Activated CD8-positive, alpha-beta memory T cell treated with anti-CD3 and anti-CD28 coated beads for 24 hours (primary cell): ENCODE results near the gene PDE7B.

Experiments
- DNase-seq: peaks from one replicate; pipeline ENCODE4 v3.0.0-alpha.2; 2020

The PDE7B gene

DNA sequence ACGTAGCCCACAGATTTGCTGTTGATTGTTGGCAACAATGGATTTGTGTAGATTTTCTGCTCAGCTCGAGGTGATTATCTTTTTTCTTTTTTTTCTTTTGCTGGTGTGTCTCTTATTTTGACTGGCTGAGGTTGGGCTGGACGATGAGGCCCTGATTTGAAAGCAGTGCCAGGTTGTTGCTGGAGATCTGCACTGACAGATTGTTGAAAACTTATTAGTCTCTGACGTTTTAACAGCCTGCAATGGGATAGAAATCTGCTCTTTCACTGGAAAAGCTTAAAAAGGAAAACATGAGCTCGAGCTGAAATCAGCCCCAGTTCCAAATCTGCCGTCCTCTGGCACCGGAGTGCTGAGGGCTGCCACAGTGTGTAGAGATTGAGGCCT lies 87.7 kb downstream of the PDE7B start:
- DNase-seq: no peak

DNA sequence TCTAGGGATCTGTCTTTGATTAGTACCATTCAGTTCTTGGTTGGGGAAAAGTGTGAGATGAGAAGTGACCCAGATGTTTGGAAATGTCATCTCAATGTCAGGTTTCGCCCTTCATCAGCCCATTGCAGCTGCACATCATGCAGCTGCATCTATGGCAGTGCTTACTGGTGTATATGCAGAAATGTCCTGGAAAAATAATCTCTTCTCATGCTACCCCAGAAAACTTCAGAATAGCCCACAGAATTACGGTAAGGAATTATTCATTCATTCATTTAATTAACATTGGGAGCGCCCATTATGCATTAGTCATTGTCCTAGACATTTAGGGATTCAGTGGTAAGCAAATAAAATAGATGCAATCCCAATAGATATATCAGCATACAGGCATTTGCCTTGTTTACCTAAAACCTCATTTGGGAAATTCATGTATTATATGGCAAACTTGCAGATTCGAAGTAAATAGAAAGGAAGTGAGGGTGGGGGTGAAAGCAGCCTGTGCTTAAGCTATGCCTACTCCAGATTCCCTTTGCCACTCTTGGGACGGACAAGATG lies 89.2 kb downstream of the PDE7B start:
- DNase-seq: no peak

DNA sequence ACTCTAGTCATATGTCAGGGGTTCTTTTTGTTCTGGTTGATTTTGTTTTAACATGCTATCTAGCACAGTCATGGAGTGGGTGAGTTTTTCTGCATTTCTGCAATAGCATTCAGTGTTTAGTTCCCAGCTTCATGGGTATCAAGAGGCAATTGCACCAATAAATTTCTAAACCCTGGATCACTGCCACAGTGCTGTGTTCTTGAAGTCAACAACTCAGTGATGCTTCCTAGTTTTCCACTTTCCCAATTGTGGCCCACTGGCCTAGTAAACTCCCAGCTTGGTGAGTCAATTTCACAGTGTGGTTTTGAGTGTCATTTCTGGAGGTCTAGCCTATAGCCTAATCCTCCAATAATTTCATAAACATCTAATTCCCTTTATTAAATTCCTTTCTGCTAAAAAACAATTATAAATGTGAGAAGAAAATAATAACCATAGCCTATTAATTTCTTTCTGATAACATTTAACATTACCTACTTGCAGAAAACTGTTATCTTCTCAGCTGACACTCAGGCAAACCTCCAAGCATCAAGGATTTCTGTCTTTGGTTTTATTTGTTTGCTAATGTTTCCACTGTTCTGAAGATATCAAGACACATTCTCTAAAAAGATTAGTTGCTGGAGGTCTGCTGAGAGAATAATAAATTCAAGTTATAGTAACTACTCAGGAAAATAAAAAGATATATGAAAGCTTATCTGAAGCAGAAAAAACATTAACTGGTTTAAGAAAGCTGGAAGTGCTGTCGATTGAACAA lies 89.9 kb downstream of the PDE7B start:
- DNase-seq: no peak

DNA sequence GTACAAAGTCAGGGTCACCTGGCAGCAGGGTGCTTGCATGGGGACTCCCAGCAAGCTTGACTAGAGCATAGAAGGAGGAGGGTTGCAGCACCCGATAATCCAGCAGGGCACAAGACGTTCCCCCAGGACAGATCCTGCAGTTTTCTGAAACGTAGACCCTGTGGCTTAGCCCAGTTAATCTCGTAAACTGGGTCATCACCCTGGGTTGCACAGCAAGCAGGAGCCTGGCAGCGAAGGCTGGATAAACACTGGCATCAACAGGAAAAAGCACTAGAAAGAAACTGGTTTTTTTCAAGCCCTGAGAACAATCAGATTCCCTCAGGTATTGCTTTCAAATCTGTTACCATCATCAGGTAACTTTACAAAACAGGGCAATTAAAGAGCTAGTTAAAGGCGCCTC lies 92.6 kb downstream of the PDE7B start:
- DNase-seq: no peak

DNA sequence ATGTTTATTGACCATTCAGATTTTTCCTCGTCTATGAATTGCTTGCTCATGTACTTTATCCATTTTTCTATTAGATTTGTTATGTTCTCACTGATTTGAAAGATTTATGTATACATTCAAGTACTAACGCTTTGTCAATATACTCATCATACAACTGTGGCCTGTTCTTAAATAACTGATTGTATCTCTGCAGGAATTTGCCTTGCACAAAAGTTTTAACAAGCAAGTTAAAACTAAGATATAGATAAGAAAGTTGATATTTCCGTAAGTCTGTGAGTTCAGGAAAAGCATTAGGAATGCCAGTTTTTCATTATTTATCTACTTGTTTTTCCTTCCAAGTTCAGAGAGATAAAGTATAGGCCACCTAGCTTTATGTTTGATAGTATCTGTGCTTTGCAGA lies 95.2 kb downstream of the PDE7B start:
- no peak for DNase-seq

DNA sequence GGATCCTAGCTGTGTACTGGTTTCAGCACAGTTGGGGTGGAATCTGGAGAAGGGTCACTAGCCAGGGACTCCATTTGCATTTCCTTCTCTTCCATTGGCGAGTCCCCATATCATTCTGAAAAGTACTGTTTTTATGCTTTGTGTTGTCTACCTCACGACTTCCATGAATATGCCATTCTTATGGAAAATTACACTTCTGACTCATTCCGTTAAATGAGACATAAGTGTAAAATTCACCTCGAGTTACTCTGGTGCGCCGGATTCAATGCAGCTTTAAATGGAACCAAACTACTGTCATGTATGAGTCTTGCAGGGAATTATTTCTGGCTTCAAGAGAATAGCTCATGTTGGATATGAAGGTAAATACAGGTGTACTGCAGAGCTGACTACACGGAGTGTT lies 99.2 kb downstream of the PDE7B start:
- no peak for DNase-seq

DNA sequence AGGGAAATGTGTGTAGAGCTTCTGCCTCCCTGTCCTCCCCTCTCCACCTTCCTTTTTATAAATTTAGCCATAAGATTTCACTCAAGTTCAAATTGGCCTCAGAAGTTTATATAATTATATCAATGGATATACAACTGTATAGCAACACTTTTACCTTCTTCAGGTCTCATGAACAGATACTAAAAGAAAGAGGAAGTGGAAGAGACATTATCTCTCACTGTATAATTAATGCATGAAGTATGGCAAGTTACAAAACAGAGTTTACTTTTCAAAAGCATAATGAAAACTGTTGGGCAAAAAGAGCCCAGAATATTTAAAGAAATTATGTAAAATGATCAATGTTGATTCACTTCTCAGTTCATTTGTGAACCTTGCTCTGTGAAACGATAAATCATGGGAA lies 99.7 kb downstream of the PDE7B start:
- DNase-seq: no peak

DNA sequence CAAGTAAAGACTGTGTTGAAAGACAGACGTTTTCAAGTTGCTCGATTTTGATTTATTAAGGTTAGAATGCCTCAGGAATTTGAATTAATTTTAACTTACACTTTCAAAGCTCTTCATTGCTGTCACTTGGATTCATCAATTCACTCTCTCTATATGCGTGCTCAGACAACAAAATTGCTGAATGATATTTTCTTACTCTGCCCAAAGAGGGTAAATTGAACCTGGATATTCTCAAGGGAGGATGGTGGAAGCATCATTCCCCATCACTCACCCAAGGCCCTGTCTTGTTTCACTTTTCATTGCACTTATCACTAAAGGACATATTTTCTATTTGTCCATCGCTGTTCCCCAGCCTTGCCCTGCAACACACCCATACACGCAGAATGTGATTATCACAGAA lies 102.3 kb downstream of the PDE7B start:
- DNase-seq: no peak

DNA sequence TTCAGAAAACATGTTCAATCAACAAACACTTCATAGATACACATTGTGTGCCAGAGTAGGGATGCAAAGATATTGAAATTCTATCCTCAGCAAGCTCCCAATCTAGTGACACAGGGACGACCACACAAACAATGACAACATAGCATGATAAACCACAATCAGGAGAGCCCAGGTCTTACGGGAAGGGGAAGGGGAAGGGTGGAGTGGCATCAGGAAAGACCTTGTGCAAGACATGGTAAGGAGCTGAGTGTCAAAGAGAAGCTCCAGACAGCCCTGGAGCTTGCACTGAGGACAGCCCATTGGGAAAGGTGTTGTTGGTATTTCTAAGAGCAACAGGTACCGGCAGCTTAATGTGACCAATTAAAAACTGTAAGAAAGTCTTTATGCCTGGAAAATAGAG lies 103.6 kb downstream of the PDE7B start:
- no peak for DNase-seq

DNA sequence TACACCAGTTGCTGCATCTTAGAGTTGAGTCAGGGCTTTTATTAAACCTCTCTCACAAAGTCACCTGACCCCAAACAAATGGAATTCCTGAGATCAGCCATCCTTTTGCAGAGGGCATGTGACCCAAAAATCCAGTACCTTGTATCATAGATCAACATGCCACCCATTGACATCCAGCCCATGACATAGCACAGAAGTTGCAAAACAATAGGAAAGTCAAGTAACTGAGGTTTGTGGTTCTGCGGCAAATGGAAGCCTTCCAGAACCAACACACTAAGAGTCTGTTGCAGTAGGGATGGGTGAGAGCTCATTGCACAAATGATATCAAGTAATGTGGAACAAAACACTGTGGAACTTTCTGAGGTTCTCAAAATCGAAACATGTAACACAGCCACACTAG lies 111.2 kb downstream of the PDE7B start:
- no peak for DNase-seq

DNA sequence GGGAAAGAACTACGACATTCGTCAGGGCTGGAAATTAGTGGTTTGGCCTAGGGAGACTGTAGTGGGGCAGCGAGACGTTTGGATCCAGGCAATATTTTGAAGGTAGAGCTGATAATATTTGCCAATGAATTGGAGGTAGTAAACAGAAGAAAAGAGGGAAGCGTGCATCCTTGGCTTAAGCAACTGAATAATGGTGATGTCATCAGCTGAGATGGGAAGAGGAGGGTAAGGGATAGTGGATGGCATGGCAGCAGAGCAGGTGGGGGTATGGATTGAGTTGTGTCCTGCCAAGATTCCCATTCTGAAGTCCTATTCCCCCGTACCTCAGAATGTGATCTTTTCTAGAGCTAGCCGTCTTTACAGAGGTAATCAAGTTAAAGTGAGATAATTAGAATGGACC lies 119.2 kb downstream of the PDE7B start:
- DNase-seq: no peak

DNA sequence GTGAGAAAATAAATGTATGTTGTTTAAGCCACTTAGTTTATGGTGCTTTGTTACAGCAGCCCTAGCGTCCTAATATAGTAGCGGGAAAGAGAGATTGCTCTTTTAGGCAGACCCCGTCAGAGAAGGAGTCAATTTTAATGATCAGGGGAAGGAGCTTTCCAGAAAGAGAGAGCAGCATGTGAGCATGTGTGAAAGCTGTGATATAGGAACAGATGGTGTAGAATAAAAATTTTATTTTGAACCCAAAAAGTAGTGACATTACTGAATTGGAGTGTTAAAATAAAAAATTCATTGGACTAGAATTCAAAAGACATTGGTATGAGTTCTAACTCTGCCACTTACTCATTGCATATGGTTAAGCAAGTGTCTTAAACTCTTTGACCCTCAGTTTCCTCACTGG lies 119.8 kb downstream of the PDE7B start:
- no peak for DNase-seq

DNA sequence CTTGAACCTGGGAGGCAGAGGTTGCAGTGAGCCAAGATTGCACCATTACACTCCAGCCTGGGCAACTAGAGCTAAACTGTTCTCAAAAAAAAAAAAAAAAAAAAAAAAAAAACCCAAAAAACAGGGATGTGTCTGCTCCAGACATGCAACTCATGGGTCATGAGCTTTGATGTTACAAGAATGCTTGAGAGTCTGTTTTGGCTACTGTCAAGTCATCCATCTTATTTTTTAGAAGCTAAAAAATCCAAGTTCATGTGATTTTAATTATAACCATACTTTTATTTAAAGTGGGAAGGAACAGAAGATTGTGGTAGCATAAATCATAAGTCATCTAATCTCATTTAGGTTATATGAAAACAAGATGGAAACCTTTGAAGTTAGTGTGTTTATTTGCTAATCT lies 120.6 kb downstream of the PDE7B start:
- DNase-seq: no peak

DNA sequence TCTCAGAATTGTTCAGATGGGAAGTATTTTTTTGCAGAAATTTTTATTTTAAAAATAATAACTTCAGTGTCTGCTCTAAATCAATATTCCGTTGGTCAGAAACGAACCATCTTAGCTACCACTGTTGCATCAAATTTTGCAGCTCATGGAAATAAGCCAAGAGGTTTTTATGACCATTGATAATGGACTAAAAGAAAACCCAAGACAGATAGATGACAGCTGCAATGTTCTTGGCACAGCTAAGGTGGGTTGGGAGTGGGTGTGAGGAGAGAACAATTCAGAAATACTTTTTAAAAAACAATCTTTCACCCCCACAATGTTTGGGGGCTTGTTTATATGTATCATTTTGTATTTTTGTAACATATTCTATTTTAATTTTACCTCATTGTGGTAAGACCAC lies 121.1 kb downstream of the PDE7B start:
- no peak for DNase-seq

DNA sequence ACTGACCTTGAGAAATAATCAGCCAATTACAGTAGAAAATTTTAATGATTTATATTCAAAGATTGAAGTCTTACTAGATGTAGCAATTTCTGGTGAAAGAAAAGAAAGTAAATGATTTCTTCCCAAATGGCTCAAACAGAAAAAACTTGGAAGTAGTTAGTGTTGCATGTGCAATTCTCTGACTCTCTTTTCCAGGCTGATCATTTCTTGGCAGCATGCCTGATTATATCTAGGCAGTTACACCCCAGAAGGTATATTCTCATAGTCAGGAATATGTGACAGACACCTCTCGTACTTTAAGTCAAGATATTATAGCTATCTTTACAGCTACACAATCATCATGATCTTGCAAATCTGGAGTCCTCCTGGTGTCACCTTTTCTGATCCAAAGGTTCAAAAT lies 122.9 kb downstream of the PDE7B start:
- DNase-seq: no peak

DNA sequence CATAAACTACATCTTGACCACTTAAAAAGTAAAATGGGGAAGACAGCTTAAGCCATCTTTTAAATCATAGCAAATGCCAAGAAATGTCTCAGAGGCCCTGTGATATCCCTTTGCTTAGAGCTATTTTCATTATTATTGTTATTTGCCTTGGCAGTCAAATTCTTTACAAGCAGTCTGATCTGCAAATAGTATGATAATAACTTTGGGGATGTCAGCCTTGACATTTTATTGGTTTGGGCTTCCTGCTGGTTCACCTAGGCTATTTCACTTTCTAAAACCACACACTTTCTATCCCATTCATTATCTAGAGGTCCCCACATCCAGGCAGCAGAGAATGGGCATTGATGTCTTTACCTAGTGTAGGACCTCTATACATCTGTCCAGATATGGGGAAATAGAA lies 125.1 kb downstream of the PDE7B start:
- DNase-seq: no peak

DNA sequence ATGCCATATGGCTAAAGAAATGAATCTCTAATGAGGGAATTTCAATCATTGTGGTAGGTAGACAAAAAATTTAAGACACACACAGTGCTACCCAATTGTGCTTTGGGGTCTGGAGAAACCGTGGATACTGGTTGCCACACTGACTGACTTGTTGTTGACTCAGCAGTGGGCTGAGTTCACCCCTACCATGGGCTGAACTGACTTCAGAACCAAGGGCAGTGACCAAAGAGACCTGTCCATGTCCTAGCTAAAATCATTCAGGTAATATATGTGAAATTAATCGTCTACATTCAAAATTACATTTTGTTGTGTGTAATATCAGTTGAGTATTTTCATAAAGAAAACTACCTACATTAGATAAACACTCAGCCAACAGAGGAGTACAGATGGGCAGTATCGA lies 131.6 kb downstream of the PDE7B start:
- no peak for DNase-seq

DNA sequence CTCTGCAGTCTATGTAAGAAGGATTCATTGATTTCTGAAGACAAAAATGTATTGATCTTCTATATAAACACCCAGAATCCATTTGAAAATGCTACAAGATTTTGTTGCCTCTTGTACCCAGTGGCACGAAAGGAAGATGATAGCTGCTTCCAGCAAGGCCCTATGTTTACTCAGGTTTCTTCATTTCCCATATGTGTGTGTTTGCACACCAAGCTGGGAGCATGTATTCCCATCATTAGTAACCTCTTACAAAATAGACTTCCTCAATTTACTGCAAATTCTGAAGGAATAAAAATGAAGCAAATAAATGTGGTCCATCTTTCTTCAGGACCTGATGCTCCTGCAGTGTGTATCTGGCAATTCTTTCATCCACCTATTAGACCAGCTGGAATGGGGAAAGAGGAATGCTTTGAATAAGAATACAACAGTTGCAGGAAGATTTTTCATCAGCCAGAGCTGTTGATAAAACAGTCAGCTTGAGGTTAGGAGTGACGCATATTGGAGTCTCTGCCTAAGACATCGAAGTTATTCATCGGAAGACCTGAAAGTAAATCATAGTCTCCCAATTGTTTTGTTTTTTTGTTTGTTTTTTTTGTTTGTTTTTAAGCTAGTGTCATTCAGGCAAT lies 132.3 kb downstream of the PDE7B start:
- no peak for DNase-seq

DNA sequence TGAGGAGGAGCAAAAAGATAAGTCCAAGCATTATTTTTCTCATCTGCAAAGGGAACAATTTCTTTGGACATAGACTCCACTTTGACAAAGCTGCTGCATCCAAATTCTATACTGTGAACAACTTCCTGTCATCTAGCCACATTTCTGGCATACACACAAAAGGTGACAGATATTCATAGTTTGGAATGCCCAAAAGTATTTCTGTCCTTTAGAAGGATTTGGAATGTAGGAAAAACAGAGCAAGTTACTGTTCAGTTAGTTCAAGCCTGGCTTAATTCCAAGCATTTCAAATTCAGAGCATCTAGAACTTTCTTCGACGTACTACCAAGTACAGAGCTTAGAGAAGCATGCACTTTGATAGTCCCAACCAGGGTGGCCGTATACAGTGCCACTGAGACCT lies 134.0 kb downstream of the PDE7B start:
- DNase-seq: no peak

DNA sequence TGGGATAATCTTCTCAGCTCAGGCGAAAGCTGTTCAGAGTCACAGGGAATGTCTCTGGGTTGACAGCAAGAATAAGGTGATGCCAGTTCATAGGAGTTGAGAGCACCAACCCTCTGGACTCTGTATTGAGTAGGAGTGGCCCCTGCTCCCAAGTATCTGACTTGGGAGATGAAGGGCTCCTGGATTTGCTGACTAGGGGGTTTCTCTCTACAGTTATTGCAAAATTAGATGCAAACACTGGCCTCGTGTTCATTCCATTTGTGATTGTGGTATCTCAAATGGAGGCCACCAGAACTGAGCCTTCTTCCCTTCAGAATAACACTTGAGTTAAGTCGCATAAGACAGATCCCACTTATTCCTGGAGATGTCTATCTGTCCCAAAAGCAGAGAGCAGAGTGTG lies 135.7 kb downstream of the PDE7B start:
- no peak for DNase-seq

DNA sequence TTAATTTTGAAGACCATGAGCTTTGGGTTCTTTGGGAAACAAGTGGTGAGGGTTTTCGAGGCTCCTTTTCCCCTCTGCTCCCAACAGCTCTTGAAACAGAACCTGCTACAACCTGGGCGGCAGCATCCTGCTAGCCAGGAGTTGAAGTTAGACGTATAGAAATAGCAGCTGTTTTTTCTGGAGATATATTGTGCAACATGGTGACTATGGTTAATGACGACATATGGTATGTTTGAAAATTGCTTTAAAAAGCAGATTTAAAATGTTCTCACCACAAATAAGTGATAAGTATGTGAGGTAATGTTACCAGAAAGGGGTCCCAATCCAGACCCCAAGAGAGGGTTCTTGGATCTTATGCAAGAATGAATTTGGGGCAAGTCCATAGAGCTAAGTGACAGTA lies 138.9 kb downstream of the PDE7B start:
- no peak for DNase-seq

DNA sequence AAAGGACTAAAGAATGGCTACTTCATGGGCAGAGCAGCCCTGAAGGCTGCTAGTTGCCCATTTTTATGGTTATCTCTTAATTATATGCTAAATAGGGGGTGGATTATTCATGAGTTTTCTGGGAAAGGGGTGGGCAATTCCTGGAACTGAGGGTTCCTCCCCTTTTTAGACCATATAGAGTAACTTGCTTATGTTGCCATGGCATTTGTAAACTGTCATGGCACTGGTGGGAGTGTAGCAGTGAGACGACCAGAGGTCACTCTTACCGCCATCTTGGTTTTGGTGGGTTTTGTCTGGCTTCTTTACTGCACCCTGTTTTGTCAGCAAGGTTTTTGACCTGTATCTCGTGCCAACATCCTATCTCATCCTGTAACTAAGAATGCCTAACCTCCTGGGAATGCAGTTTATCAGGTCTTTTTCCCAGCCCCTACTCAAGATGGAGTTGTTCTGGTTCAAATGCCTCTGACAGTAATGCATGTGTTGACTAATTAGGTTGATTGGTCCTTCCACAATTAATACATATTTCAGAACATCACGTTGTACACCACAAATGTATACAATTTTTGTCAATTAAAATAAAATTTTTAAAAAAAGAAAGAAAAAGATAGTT lies 139.5 kb downstream of the PDE7B start:
- DNase-seq: no peak

DNA sequence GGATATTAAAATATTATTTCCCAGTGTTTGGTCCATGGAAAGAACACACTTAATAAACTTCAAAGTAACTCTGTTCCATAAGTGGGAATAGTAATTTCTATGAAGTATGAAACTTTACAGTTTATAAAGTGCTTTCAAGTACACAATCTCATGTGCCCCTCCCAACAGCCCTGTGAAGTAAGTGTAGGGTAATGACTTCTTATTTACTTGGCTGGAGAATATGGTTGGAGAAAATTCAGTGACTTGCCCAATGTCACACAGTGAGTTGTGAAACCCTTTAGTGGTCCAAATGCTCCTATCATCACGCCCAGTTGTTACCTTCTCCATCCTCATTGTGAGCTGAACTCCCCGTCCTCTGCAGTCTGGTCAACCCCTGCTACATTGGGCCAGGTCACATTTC lies 141.2 kb downstream of the PDE7B start:
- DNase-seq: no peak

DNA sequence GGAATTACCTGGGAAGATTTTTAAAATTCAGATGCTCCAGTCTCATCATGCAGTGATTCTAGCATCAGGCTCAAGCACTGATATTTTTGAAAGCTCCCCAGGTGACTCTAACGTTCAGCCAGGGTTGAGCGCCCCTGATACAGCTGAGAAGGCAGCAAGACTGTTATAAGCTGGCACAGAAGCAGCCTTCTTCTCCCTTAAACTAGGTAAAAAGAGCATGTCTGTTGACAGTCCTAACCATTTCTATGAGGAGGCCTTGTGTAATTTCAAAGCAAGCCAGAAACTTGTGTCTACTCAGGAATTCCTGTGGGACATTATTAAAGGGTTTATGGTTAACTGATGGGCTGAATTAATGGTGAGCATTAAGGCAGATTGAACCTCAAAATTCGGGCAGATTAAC lies 141.9 kb downstream of the PDE7B start:
- DNase-seq: no peak
